GM23338 (cell line): Measurements from ENCODE around the gene ASB9. TPM values are rescaled to one million over a fixed set of nuclear protein-coding genes. Genes with fewer than 3 reads are reported as not detected.

Experiments
- ATAC-seq: fragments of 200-7000 bp; cut with Tn5 transposase; 3 replicates; pipeline ENCODE4 v1.9.1; 2020
- DNase-seq: peaks from one replicate; pipeline ENCODE4 v3.0.0-alpha.2; 2015; ENCODE audit warnings: low spot score
- H2AFZ ChIP-seq: fragments of 200-600 bp; sonication (generic); 2 replicates; pipeline ENCODE4 v1.8.0; 2016; ENCODE audit warnings: antibody characterized with exemption, mild to moderate bottlenecking, moderate library complexity
- H3F3A ChIP-seq: fragments of 200-600 bp; sonication (generic); replicated peaks from 2 replicates; pipeline ENCODE4 v1.8.0; 2017; ENCODE audit warnings: antibody characterized with exemption, mixed run types, low read depth
- H3K27ac ChIP-seq: fragments of 200-600 bp; sonication (generic); 2 replicates; pipeline ENCODE4 v1.6.1; 2016; ENCODE audit warnings: low read depth
- H3K27me3 ChIP-seq: fragments of 200-600 bp; sonication (generic); 2 replicates; pipeline ENCODE4 v1.8.0; 2016; ENCODE audit warnings: mild to moderate bottlenecking, mixed run types, moderate library complexity; ENCODE audit not compliant: insufficient read depth
- H3K36me3 ChIP-seq: fragments of 200-600 bp; sonication (generic); 2 replicates; pipeline ENCODE4 v1.8.0; 2016; ENCODE audit warnings: mild to moderate bottlenecking; ENCODE audit not compliant: insufficient read depth
- H3K4me1 ChIP-seq: fragments of 200-600 bp; sonication (generic); 2 replicates; pipeline ENCODE4 v1.8.0; 2016; ENCODE audit warnings: mild to moderate bottlenecking, moderate library complexity; ENCODE audit not compliant: insufficient read depth
- H3K4me2 ChIP-seq: fragments of 200-600 bp; sonication (generic); 2 replicates; pipeline ENCODE4 v1.7.1; 2017; ENCODE audit warnings: mixed run types
- H3K4me3 ChIP-seq: fragments of 200-600 bp; sonication (generic); 2 replicates; pipeline ENCODE4 v1.6.1; 2016; ENCODE audit warnings: mixed run types
- H3K79me2 ChIP-seq: fragments of 200-600 bp; sonication (generic); replicated peaks from 2 replicates; pipeline ENCODE4 v1.8.0; 2017; ENCODE audit warnings: mild to moderate bottlenecking; ENCODE audit not compliant: insufficient read depth
- H3K9me2 ChIP-seq: fragments of 200-600 bp; sonication (generic); 2 replicates; pipeline ENCODE4 v1.8.0; 2017; ENCODE audit not compliant: insufficient read depth
- H4K20me1 ChIP-seq: fragments of 200-600 bp; sonication (generic); replicated peaks from 2 replicates; pipeline ENCODE4 v1.8.0; 2017; ENCODE audit warnings: mild to moderate bottlenecking; ENCODE audit not compliant: insufficient read depth
- H3K27ac Mint-ChIP-seq: 2 replicates; pipeline ENCODE4 v1.8.0; 2020; ENCODE audit warnings: inconsistent platforms, mild to moderate bottlenecking, moderate library complexity, mixed read lengths
- H3K27me3 Mint-ChIP-seq: 3 replicates; pipeline ENCODE4 v1.8.0; 2022; ENCODE audit warnings: low read depth, mild to moderate bottlenecking, moderate library complexity, mixed read lengths, inconsistent platforms; ENCODE audit not compliant: insufficient read depth, poor library complexity
- H3K36me3 Mint-ChIP-seq: 3 replicates; pipeline ENCODE4 v1.8.0; 2021; ENCODE audit warnings: low read depth, mild to moderate bottlenecking, inconsistent platforms, moderate library complexity, mixed read lengths
- H3K4me1 Mint-ChIP-seq: 3 replicates; pipeline ENCODE4 v1.8.0; 2020; ENCODE audit warnings: mild to moderate bottlenecking, inconsistent platforms, mixed read lengths
- H3K4me3 Mint-ChIP-seq: 3 replicates; pipeline ENCODE4 v1.8.0; 2021; ENCODE audit warnings: moderate library complexity, mild to moderate bottlenecking, inconsistent platforms, mixed read lengths
- H3K9me3 Mint-ChIP-seq: 3 replicates; pipeline ENCODE4 v1.8.0; 2020; ENCODE audit warnings: moderate library complexity, mild to moderate bottlenecking, inconsistent platforms, mixed read lengths
- CTCF ChIP-seq, 2 experiments: fragments of 200-600 bp in 1 of 2; sonication (generic) in 1 of 2; conservative IDR thresholded peaks; 2 replicates each; pipeline versions ENCODE4 v1.5.1 to v1.6.1; 2016 to 2017; ENCODE audit warnings: antibody characterized with exemption in 2 of 2, low read depth in 2 of 2, mild to moderate bottlenecking in 2 of 2, moderate library complexity in 1 of 2
- EZH2 ChIP-seq: fragments of 200-600 bp; sonication (generic); IDR thresholded peaks from one replicate; pipeline ENCODE4 v1.8.0; 2017; ENCODE audit warnings: antibody characterized with exemption, mild to moderate bottlenecking, low read depth; ENCODE audit not compliant: unreplicated experiment
- EZH2phosphoT487 ChIP-seq: fragments of 200-600 bp; sonication (generic); IDR thresholded peaks from one replicate; pipeline ENCODE4 v1.8.1; 2018; ENCODE audit warnings: antibody characterized with exemption; ENCODE audit not compliant: unreplicated experiment
- POLR2AphosphoS5 ChIP-seq: IDR thresholded peaks from 2 replicates; pipeline ENCODE4 v1.6.1; 2016; ENCODE audit warnings: antibody characterized with exemption, low read depth
- ZNF331 ChIP-seq: fragments of 250-450 bp; sonication (Bioruptor Pico); IDR thresholded peaks from 2 replicates; pipeline ENCODE4 v1.5.0; 2020; ENCODE audit warnings: low read depth, mild to moderate bottlenecking, moderate library complexity
- ZNF462 ChIP-seq: fragments of 250-450 bp; sonication (Bioruptor Pico); IDR thresholded peaks from 2 replicates; pipeline ENCODE4 v1.5.0; 2020; ENCODE audit warnings: mild to moderate bottlenecking, moderate library complexity
- polyA plus RNA-seq: library from polyadenylated mRNA; unstranded; fragments of >200 nt; fragmentation: Nextera tagmentation; extraction: Ambion mirVana; gene quantifications from 2 replicates; pipeline ENCODE4 v1.2.1, GENCODE V29; 2016
- total RNA-seq: library from RNA; depleted of rRNA; stranded (reverse); fragments of >200 nt; shearing (Covaris generic); gene quantifications from 2 replicates; pipeline ENCODE4 v1.2.3, GENCODE V29; 2014

The ASB9 gene
- total and polyA plus RNA-seq, 2 experiments from 2014 or later = 0.37 to 0.42 TPM

GRCh38 chrX:15292861-15293260, 23.0 kb upstream of the ASB9 start:
- H3K27me3 Mint-ChIP-seq = no peaks in the 10 kb centered on the region
- Histone ChIP-seq H3K4me2 (no peak overlapping the region), H3K36me3 (no peaks in the 10 kb centered on the region), H2AFZ (no peak overlapping the region), H3K27ac (no peak overlapping the region), H3K79me2 (no peaks in the 10 kb centered on the region), H3K4me3 (no peak overlapping the region), H3K9me2 (no peaks in the 10 kb centered on the region), H3F3A (no peaks in the 10 kb centered on the region), H4K20me1 (no peaks in the 10 kb centered on the region), H3K27me3 (no peaks in the 10 kb centered on the region), H3K4me1 (no peaks in the 10 kb centered on the region)
- no peak overlapping the region for H3K27ac Mint-ChIP-seq
- H3K36me3 Mint-ChIP-seq = no peaks in the 10 kb centered on the region
- H3K9me3 Mint-ChIP-seq = no peaks in the 10 kb centered on the region
- no peak for DNase-seq
- no peak for ATAC-seq
- peaks cover under 1% of the 10 kb centered on the region; the same call in 2 of the 3 replicates for H3K4me1 Mint-ChIP-seq
- TF ChIP-seq CTCF (conservative IDR thresholded peaks at IDR 0.05; ENCODE audit: low read depth in 2 of 2) = no peak
- TF ChIP-seq ZNF462 (CRISPR knock-in tag) = no peak
- TF ChIP-seq EZH2phosphoT487 = no peak
- no peak for TF ChIP-seq ZNF331 (CRISPR knock-in tag)
- no peak for TF ChIP-seq EZH2
- no peak for TF ChIP-seq POLR2AphosphoS5
- no peak overlapping the region for H3K4me3 Mint-ChIP-seq
